Measurements from ENCODE around the gene NDOR1.

NDOR1 gene

DNA sequence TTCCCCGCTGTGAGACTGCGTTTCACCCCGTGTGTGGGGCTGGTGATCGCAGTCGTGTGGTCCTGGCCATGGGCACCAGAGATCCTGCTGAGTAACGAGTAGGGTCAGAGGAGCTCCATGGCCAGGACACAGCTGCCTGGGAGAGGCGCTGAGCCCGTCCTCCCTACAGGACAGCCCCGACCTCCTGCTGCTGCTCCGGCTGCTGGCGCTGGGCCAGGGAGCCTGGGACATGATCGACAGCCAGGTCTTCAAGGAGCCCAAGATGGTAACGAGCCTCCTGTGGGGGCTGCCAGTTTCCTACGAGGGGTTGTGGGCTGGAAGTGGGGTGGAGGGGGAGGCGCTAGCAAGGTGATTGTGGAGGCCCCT, 60.6 kb downstream of the NDOR1 start:
- no peak for FAIRE-seq

Measured in endometrium (tissue), 2 donors.